MCF 10A (cell line): ENCODE data around the gene FBXO44. TPM values are rescaled to one million over a fixed set of nuclear protein-coding genes. Genes with fewer than 3 reads are reported as not detected.

Experiments
- BruUV-seq: library from RNA; stranded (reverse); fragments of 400-500 nt; replicated peaks from 2 replicates; lab custom pipeline; 2021; lab: Mats Ljungman, UMichigan
- CTCF ChIA-PET: fragments of 300-600 bp; sonication (Branson Sonifier 250); formaldehyde crosslinking; extraction: SDS; loops from one replicate; lab custom pipeline; 2021; ENCODE audit warnings: antibody characterized with exemption, inconsistent platforms; lab: Yijun Ruan, JAX
- POLR2A ChIA-PET: fragments of 300-600, 350-650 bp; sonication (Branson Sonifier 250); formaldehyde crosslinking; extraction: SDS; loops from one replicate; lab custom pipeline; 2020; ENCODE audit warnings: antibody characterized with exemption, inconsistent platforms; lab: Yijun Ruan, JAX
- DNase-seq: peaks from one replicate; pipeline ENCODE4 v3.0.0-alpha.2; 2018; ENCODE audit not compliant: unreplicated experiment
- H3K27ac Mint-ChIP-seq: one replicate; pipeline ENCODE4 v1.8.0; 2022; ENCODE audit warnings: mild to moderate bottlenecking, low read depth, mixed read lengths; ENCODE audit not compliant: unreplicated experiment
- H3K27me3 Mint-ChIP-seq: one replicate; pipeline ENCODE4 v1.8.0; 2022; ENCODE audit warnings: mixed read lengths; ENCODE audit not compliant: insufficient read depth, unreplicated experiment
- H3K36me3 Mint-ChIP-seq: one replicate; pipeline ENCODE4 v1.8.0; 2022; ENCODE audit warnings: mild to moderate bottlenecking, moderate library complexity, mixed read lengths; ENCODE audit not compliant: insufficient read depth, unreplicated experiment
- H3K4me1 Mint-ChIP-seq: one replicate; pipeline ENCODE4 v1.8.0; 2022; ENCODE audit warnings: mixed read lengths; ENCODE audit not compliant: insufficient read depth, unreplicated experiment
- H3K4me3 Mint-ChIP-seq: one replicate; pipeline ENCODE4 v1.8.0; 2022; ENCODE audit warnings: mild to moderate bottlenecking, moderate library complexity, mixed read lengths; ENCODE audit not compliant: unreplicated experiment
- H3K9me3 Mint-ChIP-seq: one replicate; pipeline ENCODE4 v1.8.0; 2022; ENCODE audit warnings: mixed read lengths; ENCODE audit not compliant: unreplicated experiment
- CTCF ChIP-seq: fragments of 200-600 bp; IDR thresholded peaks from one replicate; pipeline ENCODE4 v1.8.0; 2022; ENCODE audit warnings: antibody characterized with exemption, mild to moderate bottlenecking; ENCODE audit not compliant: unreplicated experiment
- intact Hi-C: fragments of 100-400 bp; cut with micrococcal nuclease; formaldehyde crosslinking; loops from 2 replicates; pipeline ENCODE4 v1.14.1; 2022
- total RNA-seq: library from RNA; stranded (reverse); gene quantifications from 2 replicates; pipeline ENCODE4 v1.2.3, GENCODE V29; 2022

FBXO44 gene
- total RNA-seq, 1 experiment from 2014 or later: 16.3 TPM

GRCh38 chr1:11712285-11712684 lies 57.6 kb downstream of the FBXO44 start:
- intact Hi-C loops: no loop called here
- H3K4me3 Mint-ChIP-seq: no peak overlapping the region
- no TSS peak for BruUV-seq
- H3K27me3 Mint-ChIP-seq: peaks cover 11% of the 10 kb centered on the region
- H3K4me1 Mint-ChIP-seq: peaks cover 5% of the 10 kb centered on the region
- ChIA-PET POLR2A (no interaction called here), CTCF (no interaction called here)
- no peaks in the 10 kb centered on the region for H3K9me3 Mint-ChIP-seq
- no peak for TF ChIP-seq CTCF
- no peak overlapping the region for H3K27ac Mint-ChIP-seq
- no peak for DNase-seq
- H3K36me3 Mint-ChIP-seq: no peaks in the 10 kb centered on the region

Other genes starting within 250 kb of the FBXO44 start
- gene DISP3, start 175.7 kb upstream of the FBXO44 start, total RNA-seq: 0.09 and 0.17 TPM in 2 replicates
- 3.3 and 5.3 TPM in 2 replicates for gene FBXO2, start 448 bp upstream of the FBXO44 start, total RNA-seq
- gene FBXO6, start 9.3 kb downstream of the FBXO44 start, total RNA-seq: 3.9 and 4.3 TPM in 2 replicates
- 40.1 and 46.3 TPM in 2 replicates for gene MAD2L2, start 26.3 kb downstream of the FBXO44 start, total RNA-seq
- gene DRAXIN, start 36.8 kb downstream of the FBXO44 start, total RNA-seq: 0.05 and 0.07 TPM in 2 replicates
- gene AGTRAP, start 81.3 kb downstream of the FBXO44 start, total RNA-seq: 68.4 and 73.1 TPM in 2 replicates
- not detected in 2 replicates for gene C1orf167, start 107.3 kb downstream of the FBXO44 start, total RNA-seq
- 14.0 and 17.8 TPM in 2 replicates for gene MTHFR, start 151.1 kb downstream of the FBXO44 start, total RNA-seq
- gene CLCN6, start 151.3 kb downstream of the FBXO44 start, total RNA-seq: 12.3 and 24.7 TPM in 2 replicates
- not detected in 2 replicates for gene NPPA, start 192.9 kb downstream of the FBXO44 start, total RNA-seq
- not detected in 2 replicates for gene NPPB, start 204.1 kb downstream of the FBXO44 start, total RNA-seq